ENCODE measurements around the gene MAPK8.

Gene MAPK8

GRCh38 chr10:48470115-48470892 lies 163.8 kb downstream of the MAPK8 start:
- peaks cover 23% of the 10 kb centered on the region; the same call in 1 of the 2 replicates for H3K4me1 ChIP-seq (ENCODE audit: insufficient read depth, low read length)
- H3K9ac ChIP-seq (ENCODE audit: low read depth, low read length) = no peak overlapping the region
- H3K36me3 ChIP-seq (ENCODE audit: insufficient read depth, low read length) = no peaks in the 10 kb centered on the region
- no peaks in the 10 kb centered on the region for H3K9me3 ChIP-seq (ENCODE audit: control insufficient read depth, insufficient read depth, low read length)

- H3K9ac ChIP-seq (ENCODE audit: low read depth, low read length) = no peak overlapping the region
- peaks cover 18% of the 10 kb centered on the region; the same call in 1 of the 2 replicates for H3K4me1 ChIP-seq (ENCODE audit: insufficient read depth, low read length)
- no peaks in the 10 kb centered on the region for H3K36me3 ChIP-seq (ENCODE audit: insufficient read depth, low read length)
- no peaks in the 10 kb centered on the region for H3K9me3 ChIP-seq (ENCODE audit: control insufficient read depth, insufficient read depth, low read length)
Observed at GRCh38 chr10:48470893-48471805, 164.7 kb downstream of the MAPK8 start.

GRCh38 chr10:48472501-48473069 lies 166.1 kb downstream of the MAPK8 start:
- peaks cover 25% of the 10 kb centered on the region for H3K4me1 ChIP-seq (ENCODE audit: insufficient read depth, low read length)
- H3K9ac ChIP-seq (ENCODE audit: low read depth, low read length) = no peak overlapping the region
- H3K36me3 ChIP-seq (ENCODE audit: insufficient read depth, low read length) = no peaks in the 10 kb centered on the region
- no peaks in the 10 kb centered on the region for H3K9me3 ChIP-seq (ENCODE audit: control insufficient read depth, insufficient read depth, low read length)

DNA sequence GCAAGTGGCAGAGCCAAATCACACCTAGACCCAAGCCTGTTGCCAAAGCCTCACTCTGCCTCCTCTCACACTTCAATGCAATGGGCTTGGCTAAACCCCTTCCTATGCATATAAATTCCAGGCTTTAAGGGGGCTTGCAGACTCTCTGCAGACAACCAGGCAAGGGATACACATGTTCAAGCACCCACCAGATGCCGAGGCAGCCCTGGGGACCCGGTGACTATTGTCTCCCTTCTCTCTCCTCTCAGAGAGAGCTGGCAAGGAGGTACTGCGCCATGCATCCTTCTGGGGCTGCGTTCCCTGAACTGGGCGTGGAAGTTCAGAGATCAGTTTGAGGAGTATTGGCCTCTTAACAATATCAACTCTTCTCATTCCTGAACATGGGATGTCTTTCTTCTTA lies 167.2 kb downstream of the MAPK8 start:
- no peaks in the 10 kb centered on the region for H3K9me3 ChIP-seq (ENCODE audit: control insufficient read depth, insufficient read depth, low read length)
- H3K4me1 ChIP-seq (ENCODE audit: insufficient read depth, low read length) = peaks cover 25% of the 10 kb centered on the region
- H3K9ac ChIP-seq (ENCODE audit: low read depth, low read length) = no peak overlapping the region
- H3K36me3 ChIP-seq (ENCODE audit: insufficient read depth, low read length) = no peaks in the 10 kb centered on the region

DNA sequence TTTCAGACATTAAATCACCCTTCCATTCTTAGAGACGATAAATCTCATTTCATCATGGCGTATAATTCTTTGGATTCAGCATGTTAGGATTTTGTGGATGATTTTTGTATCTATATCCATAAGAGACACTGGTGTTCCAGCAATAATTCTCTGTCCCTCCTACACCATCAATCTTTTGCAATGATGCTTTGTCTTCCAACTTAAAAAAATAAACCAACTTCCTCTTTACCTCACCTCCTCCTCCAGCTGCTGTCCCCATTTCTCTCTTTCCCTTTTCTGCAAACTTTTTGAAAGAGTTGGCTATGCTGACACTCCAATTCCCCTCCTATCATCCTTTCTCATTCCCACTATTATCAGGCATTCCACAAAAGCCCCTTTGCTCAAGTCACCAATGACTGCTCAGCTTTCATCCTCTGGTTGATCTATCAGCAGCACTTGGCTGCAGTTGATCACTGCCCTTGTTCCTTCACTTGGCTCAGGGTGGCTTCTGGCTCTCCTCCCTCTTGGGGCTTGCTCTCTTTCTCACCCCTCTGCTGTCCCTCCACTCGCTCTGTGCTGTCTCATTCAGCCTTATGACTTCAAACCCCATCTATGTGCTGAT lies 168.4 kb downstream of the MAPK8 start:
- no peaks in the 10 kb centered on the region for H3K36me3 ChIP-seq (ENCODE audit: insufficient read depth, low read length)
- H3K4me1 ChIP-seq (ENCODE audit: insufficient read depth, low read length) = peaks cover 23% of the 10 kb centered on the region
- no peak overlapping the region for H3K9ac ChIP-seq (ENCODE audit: low read depth, low read length)
- no peaks in the 10 kb centered on the region for H3K9me3 ChIP-seq (ENCODE audit: control insufficient read depth, insufficient read depth, low read length)

- H3K9ac ChIP-seq (ENCODE audit: low read depth, low read length) = no peak overlapping the region
Observed at GRCh38 chr10:48475943-48476278, 169.4 kb downstream of the MAPK8 start.

GRCh38 chr10:48476279-48476982 lies 170.0 kb downstream of the MAPK8 start:
- H3K9ac ChIP-seq (ENCODE audit: low read depth, low read length) = no peak overlapping the region
- no peaks in the 10 kb centered on the region for H3K36me3 ChIP-seq (ENCODE audit: insufficient read depth, low read length)

More at GRCh38 chr10:48475943-48476278, 169.4 kb downstream of the MAPK8 start:
- Histone ChIP-seq H3K36me3 (ENCODE audit: insufficient read depth, low read length) (no peaks in the 10 kb centered on the region), H3K4me1 (ENCODE audit: insufficient read depth, low read length) (peaks cover 16% of the 10 kb centered on the region), H3K9me3 (ENCODE audit: control insufficient read depth, insufficient read depth, low read length) (no peaks in the 10 kb centered on the region)

GRCh38 chr10:48477141-48477540 lies 170.7 kb downstream of the MAPK8 start:
- Histone ChIP-seq H3K9me3 (ENCODE audit: control insufficient read depth, insufficient read depth, low read length) (no peaks in the 10 kb centered on the region), H3K36me3 (ENCODE audit: insufficient read depth, low read length) (no peaks in the 10 kb centered on the region), H3K9ac (ENCODE audit: low read depth, low read length) (no peak overlapping the region), H3K4me1 (ENCODE audit: insufficient read depth, low read length) (peaks cover 16% of the 10 kb centered on the region)

More at GRCh38 chr10:48476279-48476982, 170.0 kb downstream of the MAPK8 start:
- Histone ChIP-seq H3K9me3 (ENCODE audit: control insufficient read depth, insufficient read depth, low read length) (no peaks in the 10 kb centered on the region), H3K4me1 (ENCODE audit: insufficient read depth, low read length) (peaks cover 16% of the 10 kb centered on the region)

DNA sequence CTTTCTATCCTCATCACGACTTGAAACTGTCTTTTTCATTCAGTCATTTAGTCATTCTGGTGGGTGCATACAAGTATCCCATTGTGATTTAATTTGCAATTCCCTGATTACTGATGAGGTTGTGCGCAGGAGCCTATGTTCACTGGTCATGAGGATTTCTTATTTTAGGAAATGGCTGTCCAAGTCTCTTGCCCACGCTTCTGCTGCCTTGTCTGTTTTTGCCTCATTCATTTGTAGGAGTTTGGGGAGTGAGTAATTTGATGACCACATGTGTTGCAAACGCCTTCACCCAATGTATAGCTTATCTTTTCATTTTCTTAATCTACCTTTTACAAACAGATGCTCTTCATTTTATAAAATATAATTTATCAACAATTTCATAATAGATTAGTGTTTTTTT lies 171.1 kb downstream of the MAPK8 start:
- peaks cover 16% of the 10 kb centered on the region for H3K4me1 ChIP-seq (ENCODE audit: insufficient read depth, low read length)
- no peak overlapping the region for H3K9ac ChIP-seq (ENCODE audit: low read depth, low read length)
- no peaks in the 10 kb centered on the region for H3K9me3 ChIP-seq (ENCODE audit: control insufficient read depth, insufficient read depth, low read length)
- H3K36me3 ChIP-seq (ENCODE audit: insufficient read depth, low read length) = no peaks in the 10 kb centered on the region

DNA sequence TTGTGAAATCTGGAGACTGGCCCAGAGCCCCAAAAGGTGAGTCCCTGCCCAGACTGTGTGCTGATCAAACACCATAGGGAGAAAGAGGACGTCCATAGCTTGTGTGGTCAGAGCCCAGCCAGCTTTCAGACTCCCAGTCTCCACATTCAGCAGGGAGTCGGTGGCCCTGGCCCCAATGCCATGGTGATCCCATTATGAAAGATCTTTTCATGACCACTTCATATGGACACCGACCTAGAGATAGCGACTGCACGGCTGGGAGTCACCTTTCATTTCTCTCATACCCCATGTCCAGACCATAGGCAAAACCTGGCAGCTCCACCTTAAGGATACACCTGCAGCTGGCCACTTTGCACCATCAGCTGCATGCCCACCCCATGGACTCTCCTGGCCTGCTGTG lies 172.0 kb downstream of the MAPK8 start:
- Histone ChIP-seq H3K9me3 (ENCODE audit: control insufficient read depth, insufficient read depth, low read length) (no peaks in the 10 kb centered on the region), H3K9ac (ENCODE audit: low read depth, low read length) (no peak overlapping the region), H3K4me1 (ENCODE audit: insufficient read depth, low read length) (peaks cover 16% of the 10 kb centered on the region), H3K36me3 (ENCODE audit: insufficient read depth, low read length) (no peaks in the 10 kb centered on the region)

DNA sequence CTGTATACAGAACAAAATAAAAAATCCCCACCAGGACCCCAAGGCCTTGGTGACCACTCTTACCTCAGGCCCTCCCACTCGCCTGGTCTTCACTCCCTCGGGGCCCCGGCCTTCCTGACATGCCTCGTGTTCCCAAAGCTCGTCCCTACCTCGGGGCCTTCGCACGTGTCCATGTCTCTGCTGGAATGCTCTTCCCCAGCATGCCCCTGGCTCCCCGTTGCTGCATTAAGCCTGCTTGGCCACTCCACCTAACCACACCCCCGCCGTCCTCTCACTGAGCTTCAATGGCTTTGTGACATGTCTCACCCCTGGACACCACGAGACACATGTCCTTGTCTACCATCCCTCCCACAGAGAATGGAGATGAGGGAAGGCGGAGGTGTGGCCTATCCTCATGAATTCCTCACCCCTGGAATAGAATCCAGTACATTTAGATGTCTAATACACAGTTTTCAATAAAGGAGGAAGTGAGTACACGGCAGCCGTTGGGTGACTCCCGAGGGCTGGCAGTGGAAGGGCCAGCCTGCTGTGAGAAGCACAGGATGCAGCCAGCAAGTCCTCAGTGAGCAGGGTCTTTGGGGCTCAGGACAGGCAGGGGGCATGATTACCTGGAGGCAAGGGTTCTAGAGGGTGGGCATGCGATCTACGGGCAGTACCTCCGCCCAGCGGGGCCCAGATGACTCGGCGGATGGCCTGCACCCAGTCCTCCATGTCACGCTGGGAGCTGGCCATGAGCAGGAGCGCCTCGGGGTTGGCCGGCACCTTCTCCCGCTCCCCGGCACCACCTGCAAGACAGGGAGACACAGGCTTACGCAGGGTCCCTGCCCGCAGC lies 172.7 kb downstream of the MAPK8 start:
- H3K4me1 ChIP-seq (ENCODE audit: insufficient read depth, low read length) = peaks cover 16% of the 10 kb centered on the region
- no peaks in the 10 kb centered on the region for H3K9me3 ChIP-seq (ENCODE audit: control insufficient read depth, insufficient read depth, low read length)
- no peaks in the 10 kb centered on the region for H3K36me3 ChIP-seq (ENCODE audit: insufficient read depth, low read length)
- H3K9ac ChIP-seq (ENCODE audit: low read depth, low read length) = no peak overlapping the region

- Histone ChIP-seq H3K4me1 (ENCODE audit: insufficient read depth, low read length) (peaks cover 25% of the 10 kb centered on the region), H3K9ac (ENCODE audit: low read depth, low read length) (no peak overlapping the region), H3K9me3 (ENCODE audit: control insufficient read depth, insufficient read depth, low read length) (no peaks in the 10 kb centered on the region), H3K36me3 (ENCODE audit: insufficient read depth, low read length) (no peaks in the 10 kb centered on the region)
Observed at GRCh38 chr10:48480397-48481374, 174.2 kb downstream of the MAPK8 start.
